HPDE6-E6E7 (cell line): Measurements from ENCODE around the gene CACNA1C.
"Not testable (repeated sequence)": the region's sequence is repeated elsewhere in the genome, so short reads cannot be mapped to it uniquely, and the experiment has no call there.

Source experiments
- DNase-seq: peaks from one replicate; pipeline ENCODE4 v3.0.0; 2011; ENCODE audit warnings: missing footprints; ENCODE audit errors: extremely low spot score

CACNA1C gene

GRCh38 chr12:2076196-2076570 is 23.4 kb downstream of the CACNA1C start:
- no peak for DNase-seq

- no peak for DNase-seq
Observed at GRCh38 chr12:2076728-2077127, 23.9 kb downstream of the CACNA1C start.

GRCh38 chr12:2080604-2081003 is 27.8 kb downstream of the CACNA1C start:
- no peak for DNase-seq

GRCh38 chr12:2082321-2082720 is 29.5 kb downstream of the CACNA1C start:
- DNase-seq = no peak

- DNase-seq = no peak
Observed at GRCh38 chr12:2083008-2083407, 30.2 kb downstream of the CACNA1C start.

GRCh38 chr12:2083561-2083960 is 30.8 kb downstream of the CACNA1C start:
- DNase-seq = no peak

- no peak for DNase-seq
Observed at GRCh38 chr12:2084553-2085296, 31.9 kb downstream of the CACNA1C start.

- DNase-seq = no peak
Observed at GRCh38 chr12:2092354-2092753, 39.6 kb downstream of the CACNA1C start.

- DNase-seq = no peak
Observed at GRCh38 chr12:2092890-2093289, 40.1 kb downstream of the CACNA1C start.

GRCh38 chr12:2094597-2094996 is 41.8 kb downstream of the CACNA1C start:
- no peak for DNase-seq

GRCh38 chr12:2095878-2096277 is 43.1 kb downstream of the CACNA1C start:
- DNase-seq = no peak

GRCh38 chr12:2097617-2098016 is 44.8 kb downstream of the CACNA1C start:
- no peak for DNase-seq

- no peak for DNase-seq
Observed at GRCh38 chr12:2098852-2099251, 46.1 kb downstream of the CACNA1C start.

GRCh38 chr12:2099595-2099994 is 46.8 kb downstream of the CACNA1C start:
- DNase-seq = no peak

- no peak for DNase-seq
Observed at GRCh38 chr12:2101359-2101758, 48.6 kb downstream of the CACNA1C start.

- DNase-seq = no peak
Observed at GRCh38 chr12:2101771-2102170, 49.0 kb downstream of the CACNA1C start.

- DNase-seq = not testable (repeated sequence)
Observed at GRCh38 chr12:2102736-2103135, 49.9 kb downstream of the CACNA1C start.

- DNase-seq = not testable (repeated sequence)
Observed at GRCh38 chr12:2105387-2105786, 52.6 kb downstream of the CACNA1C start.

- no peak for DNase-seq
Observed at GRCh38 chr12:2108166-2108565, 55.4 kb downstream of the CACNA1C start.

- DNase-seq = no peak
Observed at GRCh38 chr12:2108975-2109671, 56.3 kb downstream of the CACNA1C start.

GRCh38 chr12:2110127-2110526 is 57.3 kb downstream of the CACNA1C start:
- DNase-seq = no peak

GRCh38 chr12:2110849-2111566 is 58.2 kb downstream of the CACNA1C start:
- DNase-seq = no peak

GRCh38 chr12:2111826-2112225 is 59.0 kb downstream of the CACNA1C start:
- DNase-seq = no peak
